GM23338 (cell line): ENCODE measurements around the gene TMPRSS6.

Source experiments
- CREB1 ChIP-seq: fragments of 250-450 bp; sonication (Bioruptor Pico); IDR thresholded peaks from 2 replicates; pipeline ENCODE4 v1.5.0; 2020; ENCODE audit warnings: low read depth, mild to moderate bottlenecking, moderate library complexity
- EZH2 ChIP-seq: fragments of 200-600 bp; sonication (generic); IDR thresholded peaks from one replicate; pipeline ENCODE4 v1.8.0; 2017; ENCODE audit warnings: antibody characterized with exemption, mild to moderate bottlenecking, low read depth; ENCODE audit not compliant: unreplicated experiment
- EZH2phosphoT487 ChIP-seq: fragments of 200-600 bp; sonication (generic); IDR thresholded peaks from one replicate; pipeline ENCODE4 v1.8.1; 2018; ENCODE audit warnings: antibody characterized with exemption; ENCODE audit not compliant: unreplicated experiment
- POLR2AphosphoS5 ChIP-seq: IDR thresholded peaks from 2 replicates; pipeline ENCODE4 v1.6.1; 2016; ENCODE audit warnings: antibody characterized with exemption, low read depth
- ZNF114 ChIP-seq: fragments of 250-450 bp; sonication (Bioruptor Pico); IDR thresholded peaks from 2 replicates; pipeline ENCODE4 v1.5.0; 2020; ENCODE audit warnings: mild to moderate bottlenecking, moderate library complexity
- TF ChIP-seq, protein P1 (sequence below): IDR thresholded peaks from one replicate; pipeline ENCODE4 v1.6.1; 2018; ENCODE audit warnings: antibody characterized with exemption; ENCODE audit not compliant: unreplicated experiment
- TF ChIP-seq, protein P2 (sequence below), 2 experiments: fragments of 200-600 bp in 1 of 2; sonication (generic) in 1 of 2; conservative IDR thresholded peaks; 2 replicates each; pipeline versions ENCODE4 v1.5.1 to v1.6.1; 2016 to 2017; ENCODE audit warnings: antibody characterized with exemption in 2 of 2, low read depth in 2 of 2, mild to moderate bottlenecking in 2 of 2, moderate library complexity in 1 of 2

DNA sequence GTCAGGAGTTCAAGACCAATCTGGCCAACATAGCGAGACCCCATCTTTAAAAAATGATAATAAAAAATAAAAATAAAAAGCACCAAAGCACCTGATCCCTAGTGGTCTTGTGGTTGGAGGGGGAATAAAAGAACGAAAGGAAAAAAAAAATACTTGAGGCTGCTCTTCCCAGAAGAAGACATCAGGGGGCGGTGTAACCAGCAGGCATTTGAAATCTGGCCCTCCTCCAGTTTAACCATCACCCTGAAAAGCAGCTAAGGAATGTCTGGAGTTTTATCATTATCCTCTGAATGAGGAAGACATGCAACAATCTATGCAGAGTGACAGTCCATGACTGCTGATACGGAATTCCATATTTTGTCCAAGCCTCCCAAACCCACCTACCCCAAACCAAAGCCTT lies 63.6 kb downstream of the TMPRSS6 start:
- TF ChIP-seq, protein P1, sequence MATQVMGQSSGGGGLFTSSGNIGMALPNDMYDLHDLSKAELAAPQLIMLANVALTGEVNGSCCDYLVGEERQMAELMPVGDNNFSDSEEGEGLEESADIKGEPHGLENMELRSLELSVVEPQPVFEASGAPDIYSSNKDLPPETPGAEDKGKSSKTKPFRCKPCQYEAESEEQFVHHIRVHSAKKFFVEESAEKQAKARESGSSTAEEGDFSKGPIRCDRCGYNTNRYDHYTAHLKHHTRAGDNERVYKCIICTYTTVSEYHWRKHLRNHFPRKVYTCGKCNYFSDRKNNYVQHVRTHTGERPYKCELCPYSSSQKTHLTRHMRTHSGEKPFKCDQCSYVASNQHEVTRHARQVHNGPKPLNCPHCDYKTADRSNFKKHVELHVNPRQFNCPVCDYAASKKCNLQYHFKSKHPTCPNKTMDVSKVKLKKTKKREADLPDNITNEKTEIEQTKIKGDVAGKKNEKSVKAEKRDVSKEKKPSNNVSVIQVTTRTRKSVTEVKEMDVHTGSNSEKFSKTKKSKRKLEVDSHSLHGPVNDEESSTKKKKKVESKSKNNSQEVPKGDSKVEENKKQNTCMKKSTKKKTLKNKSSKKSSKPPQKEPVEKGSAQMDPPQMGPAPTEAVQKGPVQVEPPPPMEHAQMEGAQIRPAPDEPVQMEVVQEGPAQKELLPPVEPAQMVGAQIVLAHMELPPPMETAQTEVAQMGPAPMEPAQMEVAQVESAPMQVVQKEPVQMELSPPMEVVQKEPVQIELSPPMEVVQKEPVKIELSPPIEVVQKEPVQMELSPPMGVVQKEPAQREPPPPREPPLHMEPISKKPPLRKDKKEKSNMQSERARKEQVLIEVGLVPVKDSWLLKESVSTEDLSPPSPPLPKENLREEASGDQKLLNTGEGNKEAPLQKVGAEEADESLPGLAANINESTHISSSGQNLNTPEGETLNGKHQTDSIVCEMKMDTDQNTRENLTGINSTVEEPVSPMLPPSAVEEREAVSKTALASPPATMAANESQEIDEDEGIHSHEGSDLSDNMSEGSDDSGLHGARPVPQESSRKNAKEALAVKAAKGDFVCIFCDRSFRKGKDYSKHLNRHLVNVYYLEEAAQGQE, result no peak
- TF ChIP-seq EZH2 (no peak), POLR2AphosphoS5 (no peak), ZNF114 (CRISPR knock-in tag) (no peak), CREB1 (CRISPR knock-in tag) (no peak), EZH2phosphoT487 (no peak)
- TF ChIP-seq, protein P2, sequence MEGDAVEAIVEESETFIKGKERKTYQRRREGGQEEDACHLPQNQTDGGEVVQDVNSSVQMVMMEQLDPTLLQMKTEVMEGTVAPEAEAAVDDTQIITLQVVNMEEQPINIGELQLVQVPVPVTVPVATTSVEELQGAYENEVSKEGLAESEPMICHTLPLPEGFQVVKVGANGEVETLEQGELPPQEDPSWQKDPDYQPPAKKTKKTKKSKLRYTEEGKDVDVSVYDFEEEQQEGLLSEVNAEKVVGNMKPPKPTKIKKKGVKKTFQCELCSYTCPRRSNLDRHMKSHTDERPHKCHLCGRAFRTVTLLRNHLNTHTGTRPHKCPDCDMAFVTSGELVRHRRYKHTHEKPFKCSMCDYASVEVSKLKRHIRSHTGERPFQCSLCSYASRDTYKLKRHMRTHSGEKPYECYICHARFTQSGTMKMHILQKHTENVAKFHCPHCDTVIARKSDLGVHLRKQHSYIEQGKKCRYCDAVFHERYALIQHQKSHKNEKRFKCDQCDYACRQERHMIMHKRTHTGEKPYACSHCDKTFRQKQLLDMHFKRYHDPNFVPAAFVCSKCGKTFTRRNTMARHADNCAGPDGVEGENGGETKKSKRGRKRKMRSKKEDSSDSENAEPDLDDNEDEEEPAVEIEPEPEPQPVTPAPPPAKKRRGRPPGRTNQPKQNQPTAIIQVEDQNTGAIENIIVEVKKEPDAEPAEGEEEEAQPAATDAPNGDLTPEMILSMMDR (conservative IDR thresholded peaks at IDR 0.05; ENCODE audit: low read depth in 2 of 2), result peak; percentile 71 to 80
